Measurements from ENCODE around the gene SLC7A6OS. TPM values are rescaled to one million over a fixed set of nuclear protein-coding genes. Genes with fewer than 3 reads are reported as not detected.
"Not testable (repeated sequence)": the region's sequence is repeated elsewhere in the genome, so short reads cannot be mapped to it uniquely, and the experiment has no call there.

SLC7A6OS gene
- total RNA-seq, 1 donor from 2014 or later: 23.4 TPM

DNA sequence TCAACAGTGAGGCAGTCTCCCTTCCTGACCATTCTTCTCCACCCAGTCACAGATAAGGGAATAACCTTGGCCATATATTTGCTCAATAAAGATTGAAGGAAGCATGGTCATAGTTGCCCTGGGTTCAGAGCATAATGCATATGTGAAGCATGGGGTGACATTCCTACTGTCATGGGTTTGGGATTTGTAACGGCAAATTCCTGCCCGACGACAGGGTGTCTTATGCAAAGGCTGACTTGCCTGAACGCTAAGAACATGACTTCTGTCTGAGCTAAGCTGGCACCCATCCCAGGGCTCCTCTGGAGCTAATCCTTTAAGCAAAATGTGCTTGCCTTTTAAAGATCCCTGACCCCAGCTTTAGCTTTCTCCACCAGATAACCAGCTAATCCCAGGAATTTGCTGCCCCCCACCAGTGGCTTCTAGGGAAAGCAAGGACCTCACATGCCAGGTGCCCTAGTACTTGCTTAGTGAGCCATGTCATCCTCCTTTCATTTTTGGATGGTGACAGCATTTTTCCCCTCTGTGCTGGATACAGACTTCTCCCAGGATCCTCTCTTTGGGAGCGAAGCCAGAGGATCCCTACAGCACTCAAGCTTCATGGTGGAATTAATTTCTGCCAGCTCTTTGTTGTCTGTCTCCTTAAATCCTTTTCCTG, 11.7 kb downstream of the SLC7A6OS start:
- DNase-seq (ENCODE audit: low spot score): peak; percentile 53

DNA sequence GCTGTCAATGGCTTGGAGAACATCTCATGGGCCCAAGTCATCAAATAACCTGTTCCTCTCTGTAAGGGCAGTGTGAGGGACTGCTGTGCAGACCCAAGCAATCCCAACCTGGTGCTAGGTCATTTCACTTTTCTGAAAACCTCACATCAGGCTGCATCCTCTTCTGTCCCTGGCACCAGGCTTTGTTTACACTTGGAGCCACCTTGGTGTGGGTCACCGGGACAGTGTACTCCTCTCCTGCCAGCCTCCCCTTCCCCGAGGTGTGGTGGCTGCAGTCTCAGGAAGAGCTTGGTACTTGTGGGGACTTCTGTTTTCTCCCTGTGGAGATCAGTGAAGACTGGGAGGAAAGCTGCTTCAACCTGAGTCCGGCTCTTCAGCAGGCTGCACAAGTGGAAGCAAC, 12.4 kb downstream of the SLC7A6OS start:
- DNase-seq (ENCODE audit: low spot score): no peak

DNA sequence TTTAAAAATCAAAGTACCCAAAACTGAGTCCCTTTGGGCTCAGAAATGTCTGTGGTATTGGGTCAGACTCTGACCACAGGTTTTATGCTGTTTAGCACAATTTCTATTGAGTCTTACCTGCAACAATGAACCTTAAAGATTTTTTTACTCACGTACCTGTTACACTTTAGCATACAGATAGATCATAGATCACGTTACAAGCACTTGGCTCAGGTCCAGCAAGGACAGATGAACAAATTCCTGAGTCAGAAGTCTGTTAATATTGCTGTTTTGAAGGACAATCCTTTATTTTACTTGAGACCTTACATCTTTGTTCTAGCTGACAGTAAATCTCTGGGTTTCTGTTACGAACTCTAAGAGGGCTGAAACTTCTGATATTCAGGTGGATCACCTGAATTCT, 12.8 kb downstream of the SLC7A6OS start:
- no peak for DNase-seq (ENCODE audit: low spot score)

DNA sequence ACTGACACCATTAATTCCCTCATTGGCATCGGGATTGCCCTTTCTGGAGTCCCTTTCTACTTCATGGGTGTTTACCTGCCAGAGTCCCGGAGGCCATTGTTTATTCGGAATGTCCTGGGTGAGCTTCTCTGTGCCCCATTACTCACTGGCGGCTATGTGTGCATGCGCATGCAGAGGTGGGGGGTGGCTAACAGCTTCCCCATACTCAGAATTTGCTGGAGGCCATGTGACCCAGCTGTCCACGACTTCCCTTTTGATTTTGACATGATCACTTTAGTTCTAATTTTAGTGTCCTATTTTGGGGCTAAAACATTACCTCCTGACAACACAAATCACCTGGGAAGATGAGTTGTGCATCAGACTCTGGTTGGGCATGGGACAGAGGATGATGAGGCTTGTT, 14.1 kb downstream of the SLC7A6OS start:
- no peak for DNase-seq (ENCODE audit: low spot score)

DNA sequence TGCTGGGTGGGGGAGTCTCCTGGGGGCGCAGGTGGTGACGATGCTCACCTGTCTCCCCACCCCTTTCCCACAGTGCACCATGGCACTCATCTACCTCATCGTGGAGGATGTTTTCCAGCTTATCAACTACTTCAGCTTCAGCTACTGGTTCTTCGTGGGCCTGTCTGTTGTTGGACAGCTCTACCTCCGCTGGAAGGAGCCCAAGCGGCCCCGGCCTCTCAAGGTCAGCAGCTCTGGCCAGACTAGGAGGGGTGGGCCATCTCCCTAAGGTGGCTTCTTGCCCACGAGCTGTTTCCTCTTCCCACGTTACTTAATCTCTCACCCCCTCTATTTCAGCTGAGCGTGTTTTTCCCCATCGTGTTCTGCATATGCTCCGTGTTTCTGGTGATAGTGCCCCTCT, 14.5 kb downstream of the SLC7A6OS start:
- no peak for DNase-seq (ENCODE audit: low spot score)

DNA sequence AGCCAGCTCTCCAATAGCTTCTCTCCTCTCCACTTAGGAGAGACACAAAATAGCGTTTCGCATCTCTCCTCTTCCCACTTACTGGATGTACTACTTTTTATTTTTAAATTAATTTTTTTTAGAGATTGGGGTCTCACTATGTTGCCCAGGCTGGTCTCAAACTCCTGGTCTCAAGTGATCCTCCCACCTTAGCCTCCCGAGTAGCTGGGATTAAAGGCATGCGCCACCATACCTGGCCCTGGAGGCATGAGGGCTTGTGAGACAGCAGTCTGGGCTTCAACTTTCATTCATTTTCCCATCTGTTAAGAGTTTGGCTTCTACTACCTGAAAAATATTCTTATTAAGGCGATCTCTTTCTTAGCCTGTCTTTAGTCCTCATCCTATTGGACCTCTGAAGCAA, 18.3 kb downstream of the SLC7A6OS start:
- no peak for DNase-seq (ENCODE audit: low spot score)

DNA sequence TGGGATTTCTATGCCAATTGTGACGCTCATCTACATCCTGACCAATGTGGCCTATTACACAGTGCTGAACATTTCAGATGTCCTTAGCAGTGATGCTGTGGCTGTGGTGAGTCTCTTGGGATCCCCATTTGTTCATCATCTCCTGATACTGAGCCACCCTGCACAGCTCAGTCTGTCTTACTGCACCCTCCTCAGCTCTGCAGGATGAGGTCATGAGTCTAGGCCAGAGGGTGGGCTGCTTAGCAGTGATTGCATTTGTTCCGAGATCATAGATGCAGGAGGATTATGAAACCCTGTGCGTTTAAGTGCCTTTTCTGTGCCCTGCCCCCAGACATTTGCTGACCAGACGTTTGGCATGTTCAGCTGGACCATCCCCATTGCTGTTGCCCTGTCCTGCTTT, 19.5 kb downstream of the SLC7A6OS start:
- DNase-seq (ENCODE audit: low spot score): no peak

DNA sequence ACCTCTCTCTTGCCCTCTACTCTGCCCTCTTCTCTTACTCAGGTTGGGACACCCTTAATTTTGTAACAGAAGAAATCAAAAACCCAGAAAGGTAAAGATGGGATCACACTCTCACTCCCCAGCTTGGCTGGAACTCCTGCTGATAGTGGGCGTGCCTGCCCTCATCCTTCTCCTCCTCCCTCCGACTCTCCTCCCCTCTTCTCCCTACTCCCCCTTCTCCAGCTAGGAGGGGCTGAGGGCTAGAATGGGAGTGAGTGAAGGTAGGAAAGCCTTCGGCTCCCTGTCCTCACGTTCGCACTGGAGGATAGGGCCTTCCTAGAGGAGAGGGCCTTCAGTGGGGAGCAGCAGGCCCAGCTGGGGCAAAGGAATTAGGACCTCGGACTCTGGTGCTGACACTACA, 20.3 kb downstream of the SLC7A6OS start:
- DNase-seq (ENCODE audit: low spot score): no peak

DNA sequence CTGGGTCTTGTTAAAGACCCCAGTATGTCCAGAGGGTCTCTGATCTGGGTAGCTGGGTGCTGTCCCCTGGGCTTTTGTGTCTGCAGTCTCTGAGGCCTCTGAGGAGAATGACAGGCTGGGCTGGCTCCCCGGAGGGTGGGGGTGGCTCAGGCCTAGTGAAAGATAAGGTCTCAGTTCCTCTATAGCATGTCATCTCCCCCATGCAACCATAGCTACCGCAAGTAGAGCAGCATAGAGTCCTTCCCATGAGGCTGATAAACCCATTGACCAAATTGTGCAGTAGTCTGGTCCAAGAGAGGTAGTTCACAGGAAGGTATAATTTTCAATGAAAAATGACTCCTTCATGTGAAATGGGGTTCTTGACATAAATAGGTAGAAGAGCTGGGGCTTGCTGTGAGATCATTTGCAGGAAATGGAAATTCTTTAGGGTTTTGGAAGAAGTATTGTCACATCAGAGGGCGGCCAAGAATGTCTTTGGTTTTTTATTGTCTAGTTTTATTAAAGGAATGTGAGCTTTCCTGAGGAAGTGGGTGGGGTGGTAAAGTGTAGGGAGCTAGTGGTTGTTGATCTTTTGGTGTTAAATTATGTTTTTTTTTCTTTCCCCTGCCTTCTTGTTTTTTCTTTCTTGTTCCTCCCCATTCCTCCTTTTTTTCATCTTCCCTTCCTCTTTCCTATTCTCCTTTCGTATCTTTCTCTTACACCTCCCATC, 21.0 kb downstream of the SLC7A6OS start:
- no peak for DNase-seq (ENCODE audit: low spot score)

DNA sequence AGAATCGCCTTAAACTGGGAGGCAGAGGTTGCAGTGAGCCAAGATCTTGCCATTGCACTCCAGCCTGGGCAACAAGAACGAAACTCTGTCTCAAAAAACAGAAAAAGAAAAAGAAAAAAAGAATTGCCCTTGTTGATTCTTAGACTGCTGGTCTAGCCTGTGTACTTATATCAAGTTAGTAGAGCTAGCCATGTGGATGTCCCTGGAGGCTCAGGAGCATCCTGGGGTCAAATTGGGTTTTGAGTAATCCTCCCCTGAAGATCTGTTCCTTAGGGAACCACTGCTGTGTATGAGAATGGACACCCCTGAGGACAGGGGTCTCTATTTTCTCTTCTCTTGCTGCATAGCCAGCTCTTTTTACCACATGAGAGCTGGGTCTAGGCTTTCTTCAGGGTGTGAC, 21.5 kb downstream of the SLC7A6OS start:
- DNase-seq (ENCODE audit: low spot score): no peak

DNA sequence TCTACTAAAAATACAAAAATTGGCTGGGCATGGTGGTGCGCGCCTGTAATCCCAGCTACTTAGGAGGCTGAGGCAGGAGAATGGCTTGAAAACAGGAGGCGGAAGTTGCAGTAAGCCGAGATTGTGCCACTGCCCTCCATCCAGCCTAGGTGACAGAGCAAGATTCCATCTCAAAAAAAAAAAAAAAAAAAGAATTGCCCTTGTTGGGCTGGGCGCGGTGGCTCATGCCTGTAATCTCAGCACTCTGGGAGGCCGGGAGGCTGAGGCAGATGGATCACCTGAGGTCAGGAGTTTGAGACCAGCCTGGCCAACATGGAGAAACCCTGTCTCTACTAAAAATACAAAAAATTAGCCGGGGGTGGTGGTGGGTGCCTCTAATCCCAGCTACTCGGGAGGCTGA, 21.9 kb downstream of the SLC7A6OS start:
- DNase-seq (ENCODE audit: low spot score): not testable (repeated sequence)

DNA sequence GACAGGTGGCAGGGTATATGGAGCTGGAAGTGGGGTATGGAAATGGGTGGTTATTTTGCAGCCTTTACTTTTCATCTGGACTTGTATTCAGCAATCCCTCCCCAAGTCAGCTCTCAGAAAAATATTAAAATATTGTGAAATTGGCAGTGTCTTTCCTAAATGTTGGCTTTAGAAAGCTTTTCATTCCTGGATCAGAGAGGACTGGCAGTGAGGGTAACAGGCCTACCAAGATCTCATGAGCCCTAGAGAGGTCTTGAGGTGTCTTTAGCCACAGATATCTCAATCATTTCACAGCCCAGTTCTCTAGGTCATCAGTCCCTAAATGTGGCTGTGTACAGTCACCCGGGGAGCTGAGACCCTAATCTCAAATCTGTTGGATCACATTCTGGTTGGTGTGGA, 22.5 kb downstream of the SLC7A6OS start:
- DNase-seq (ENCODE audit: low spot score): no peak

DNA sequence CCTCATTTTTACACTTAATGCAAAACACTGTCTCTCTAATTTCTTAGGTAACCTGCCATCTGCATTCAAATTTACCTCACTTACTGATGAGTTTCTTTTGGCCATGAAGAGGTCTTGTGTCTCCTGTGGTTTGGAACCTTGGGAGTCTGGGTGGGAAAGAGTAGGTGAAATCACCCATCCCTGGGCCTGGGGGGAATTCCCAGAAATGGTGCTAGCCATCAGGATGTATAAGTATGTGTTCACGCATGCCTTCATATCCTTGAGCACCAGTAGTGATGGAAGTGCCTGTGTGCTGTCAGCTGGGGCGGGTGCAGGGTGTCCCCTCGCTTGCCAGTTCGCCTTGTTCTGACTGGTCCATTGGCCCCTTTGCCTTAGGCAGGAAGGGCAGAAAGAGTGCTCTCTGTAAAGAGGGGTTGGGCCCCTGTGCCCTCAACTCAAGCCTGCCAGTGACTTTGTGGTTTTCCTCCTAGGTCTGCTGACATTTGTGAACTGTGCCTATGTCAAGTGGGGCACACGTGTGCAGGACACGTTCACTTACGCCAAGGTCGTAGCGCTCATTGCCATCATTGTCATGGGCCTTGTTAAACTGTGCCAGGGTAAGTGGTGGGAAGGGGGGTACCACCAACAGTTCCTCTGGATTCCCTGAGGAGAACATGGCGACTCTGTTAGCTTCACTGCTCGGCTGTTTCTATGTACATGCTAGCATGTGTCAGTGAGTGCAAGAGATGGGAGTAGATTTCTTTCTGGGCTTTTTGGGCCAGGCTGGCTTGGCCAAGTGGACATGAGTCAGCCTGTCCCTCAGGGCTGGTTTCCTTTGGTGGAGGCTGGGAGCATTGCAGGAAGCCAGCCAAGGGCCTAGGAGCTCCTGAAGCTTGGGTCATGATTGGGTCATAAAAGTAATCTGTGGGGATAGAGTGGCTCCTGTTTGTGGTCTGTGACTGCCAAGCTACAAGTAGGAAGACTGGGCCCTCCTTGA, 23.2 kb downstream of the SLC7A6OS start:
- no peak for DNase-seq (ENCODE audit: low spot score)

DNA sequence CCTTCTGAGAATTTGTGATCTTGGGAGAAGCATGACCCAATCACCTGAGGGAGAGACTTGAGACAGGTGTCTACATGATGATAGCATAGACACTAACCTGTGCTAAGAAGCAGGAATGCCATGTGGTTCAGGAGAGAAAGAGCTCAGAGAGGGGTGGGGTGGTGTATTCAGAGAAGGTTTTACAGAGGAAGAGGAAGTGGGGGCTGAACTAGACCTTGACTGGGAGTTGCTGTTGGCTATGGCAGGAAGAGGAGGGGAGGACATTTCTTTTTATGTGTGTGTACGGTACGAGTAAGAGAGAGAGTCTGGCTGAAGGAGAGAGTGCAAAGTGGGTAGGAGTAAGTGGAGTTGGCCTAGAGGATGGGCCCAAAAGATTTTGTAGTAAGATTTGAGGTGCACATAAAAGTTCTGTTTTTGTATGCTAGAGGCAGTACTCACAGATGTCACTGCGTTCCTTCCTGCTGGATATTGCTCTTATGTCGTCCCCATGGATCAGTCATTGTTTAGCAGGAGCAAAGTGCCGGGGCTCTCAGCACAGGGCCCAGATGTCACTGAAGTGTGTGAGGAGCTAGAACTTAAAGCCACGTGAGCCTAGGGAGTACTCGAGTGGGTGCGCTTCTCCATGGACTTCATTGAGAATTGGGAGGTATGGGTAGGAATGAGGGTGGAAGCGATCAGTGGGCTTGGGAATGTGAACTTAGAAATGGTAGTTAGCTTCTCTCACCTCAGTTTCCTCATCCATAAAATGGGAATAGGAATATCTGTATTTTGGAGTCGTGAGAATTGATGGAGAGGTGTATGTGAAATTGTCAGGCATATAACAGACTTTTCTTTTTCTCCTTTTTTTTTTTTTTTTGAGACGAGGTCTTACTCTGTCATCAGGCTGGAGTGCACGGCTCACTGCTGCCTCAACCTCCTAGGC, 24.3 kb downstream of the SLC7A6OS start:
- DNase-seq (ENCODE audit: low spot score): no peak

DNA sequence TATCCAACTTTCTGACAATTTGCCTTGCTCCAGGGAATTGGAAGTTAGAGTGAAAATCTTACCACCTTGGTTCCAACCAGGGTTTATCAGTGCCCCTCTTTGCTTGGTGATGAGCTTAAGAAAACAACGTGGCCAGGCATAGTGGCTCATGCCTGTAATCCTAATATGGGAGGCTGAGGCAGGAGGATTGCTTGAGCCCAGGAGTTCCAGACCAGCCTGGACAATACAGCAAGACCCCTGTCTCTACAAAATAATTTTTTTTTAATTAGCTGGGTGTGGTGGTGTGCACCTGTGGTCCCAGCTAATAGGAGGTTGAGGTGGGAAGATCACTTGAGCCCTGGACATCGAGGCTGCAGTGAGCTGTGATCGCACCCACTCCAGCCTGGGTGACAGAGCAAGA, 25.1 kb downstream of the SLC7A6OS start:
- no peak for DNase-seq (ENCODE audit: low spot score)

DNA sequence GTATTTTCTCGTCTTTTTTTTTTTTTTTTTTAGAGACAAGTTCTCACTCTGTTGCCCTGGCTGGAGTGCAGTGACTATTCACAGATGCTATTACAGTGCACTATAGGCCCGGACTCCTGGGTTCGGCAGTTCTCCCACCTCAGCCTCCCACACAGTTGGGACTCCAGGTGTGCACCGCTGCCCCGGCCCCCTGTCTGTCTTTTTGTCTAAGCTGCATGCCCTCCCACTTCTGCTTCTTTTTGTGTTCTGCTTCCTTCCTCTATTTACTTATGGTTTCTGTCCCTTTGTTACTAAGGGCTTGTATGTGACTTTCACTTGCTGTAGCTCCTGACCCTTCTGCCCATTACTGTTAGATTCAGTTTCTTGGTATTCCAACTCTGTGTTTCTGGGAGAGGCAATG, 25.9 kb downstream of the SLC7A6OS start:
- no peak for DNase-seq (ENCODE audit: low spot score)

DNA sequence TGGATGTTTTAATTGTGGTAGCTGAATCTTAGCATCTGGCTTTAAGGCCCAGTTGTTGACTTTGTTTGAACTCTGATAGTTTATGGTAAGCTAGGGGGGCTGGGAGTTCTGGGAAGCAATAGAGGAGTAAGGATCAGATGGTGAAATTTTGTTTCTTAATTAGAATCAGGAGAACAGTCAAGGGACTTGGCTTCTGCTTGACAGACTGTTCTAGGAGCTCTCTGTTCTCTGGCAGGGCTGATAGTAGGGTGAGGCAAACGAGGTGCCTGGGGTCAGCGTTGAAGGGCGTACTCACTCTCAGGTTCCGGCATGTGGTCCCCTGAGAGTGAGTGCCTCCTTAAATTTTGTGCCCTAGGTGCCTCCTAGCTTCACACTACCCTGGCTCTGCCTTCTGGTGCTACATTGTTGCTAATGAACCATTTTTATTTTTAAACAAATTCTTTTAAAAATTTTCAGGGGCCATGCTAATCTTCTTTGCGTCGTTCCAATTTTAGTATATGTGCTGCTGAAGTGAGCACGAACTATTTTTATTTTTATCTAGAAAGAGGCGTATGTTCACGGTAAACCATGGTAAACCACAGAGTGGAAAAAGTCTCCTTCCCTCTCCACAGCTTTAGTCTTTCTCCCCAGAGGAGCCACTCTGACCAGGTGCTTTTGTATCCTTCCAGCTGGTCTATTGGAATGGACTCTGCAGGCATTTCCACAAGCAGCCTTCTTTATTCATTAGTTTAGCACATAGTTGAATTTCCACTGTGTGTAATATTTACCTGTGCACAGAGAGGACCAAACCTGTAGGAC, 26.7 kb downstream of the SLC7A6OS start:
- no peak for DNase-seq (ENCODE audit: low spot score)

DNA sequence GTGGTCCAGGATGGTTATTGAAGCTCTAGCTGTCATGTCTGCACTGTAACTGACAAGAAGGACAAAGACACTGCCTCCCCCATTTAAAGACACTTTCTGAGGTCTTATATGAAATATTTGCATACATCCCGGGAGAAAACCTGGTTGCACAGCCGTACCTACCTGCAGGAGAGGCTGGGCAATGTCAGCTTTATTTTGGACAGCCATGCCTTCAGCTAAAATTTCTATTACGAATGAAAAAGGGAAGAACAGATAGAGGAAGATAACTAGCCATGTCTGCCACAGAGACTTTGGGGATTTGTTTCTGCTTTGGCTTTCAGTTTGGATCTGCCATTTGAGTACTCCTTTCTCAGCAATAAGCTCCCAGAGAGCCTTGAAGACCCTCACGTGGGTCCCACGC, 27.4 kb downstream of the SLC7A6OS start:
- no peak for DNase-seq (ENCODE audit: low spot score)

DNA sequence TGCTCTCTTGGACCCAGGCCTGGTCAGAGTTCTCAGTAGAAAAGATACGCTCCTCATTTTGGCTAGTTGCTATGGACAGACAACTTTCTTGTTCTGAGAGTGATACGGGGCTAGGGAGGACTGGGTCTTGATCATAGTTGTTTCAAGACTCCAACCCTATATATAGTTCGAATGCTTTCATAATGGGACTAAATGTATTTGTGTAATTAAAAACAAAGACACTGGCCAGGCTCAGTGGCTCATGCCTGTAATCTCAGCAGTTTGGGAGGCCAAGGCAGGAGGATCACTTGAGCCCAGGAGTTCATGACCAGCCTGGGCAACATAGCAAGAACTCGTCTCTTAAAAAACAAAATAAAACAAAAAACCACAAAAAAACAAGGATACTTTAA, 28.7 kb downstream of the SLC7A6OS start:
- no peak for DNase-seq (ENCODE audit: low spot score)

DNA sequence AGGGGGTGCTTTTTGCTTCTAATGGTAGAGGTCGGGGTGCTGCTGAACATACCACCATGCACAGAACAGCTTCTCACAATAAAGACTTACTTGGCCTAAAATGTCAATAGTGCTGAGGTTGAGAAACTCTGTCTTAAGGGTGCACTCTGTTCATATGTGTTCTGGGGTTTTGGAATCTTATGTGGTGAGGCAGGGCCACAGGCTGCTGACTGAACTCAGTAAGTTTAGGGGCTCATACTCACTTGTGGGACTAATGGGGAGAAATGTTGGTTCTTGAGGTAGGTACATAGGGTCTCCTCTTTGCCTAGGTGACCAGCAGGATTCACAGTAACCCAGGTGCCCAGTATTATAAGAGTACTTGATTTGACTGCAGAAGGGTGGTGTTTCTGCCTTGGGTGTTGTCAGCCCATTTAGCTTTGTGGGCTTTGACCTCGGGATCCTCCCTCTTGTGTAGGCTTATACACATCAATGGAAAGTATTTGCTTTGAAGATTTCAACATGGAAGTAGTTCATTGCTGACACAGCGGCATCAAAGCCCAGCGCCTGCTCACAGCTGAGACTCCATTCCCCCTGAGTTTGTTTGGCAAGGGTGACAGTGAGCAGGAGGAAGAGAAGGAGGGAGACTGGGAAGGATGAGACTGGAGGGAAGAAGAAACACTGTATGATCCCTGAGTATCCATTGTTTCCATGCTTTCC, 29.2 kb downstream of the SLC7A6OS start:
- DNase-seq (ENCODE audit: low spot score): no peak
